NB4 (cell line): ENCODE data around the gene CENPI.

ENCODE experiments used
- MYC ChIP-seq: IDR thresholded peaks from 2 replicates; pipeline ENCODE4 v1.6.1; 2011; ENCODE audit warnings: low read depth, low read length
- POLR2A ChIP-seq: IDR thresholded peaks from 2 replicates; pipeline ENCODE4 v1.6.1; 2011; ENCODE audit warnings: mild to moderate bottlenecking; ENCODE audit not compliant: insufficient read length; ENCODE audit errors: extremely low read depth
- TF ChIP-seq, protein P1 (sequence below): IDR thresholded peaks from one replicate; pipeline ENCODE4 v1.5.1; 2012; ENCODE audit warnings: low read depth, low read length

DNA sequence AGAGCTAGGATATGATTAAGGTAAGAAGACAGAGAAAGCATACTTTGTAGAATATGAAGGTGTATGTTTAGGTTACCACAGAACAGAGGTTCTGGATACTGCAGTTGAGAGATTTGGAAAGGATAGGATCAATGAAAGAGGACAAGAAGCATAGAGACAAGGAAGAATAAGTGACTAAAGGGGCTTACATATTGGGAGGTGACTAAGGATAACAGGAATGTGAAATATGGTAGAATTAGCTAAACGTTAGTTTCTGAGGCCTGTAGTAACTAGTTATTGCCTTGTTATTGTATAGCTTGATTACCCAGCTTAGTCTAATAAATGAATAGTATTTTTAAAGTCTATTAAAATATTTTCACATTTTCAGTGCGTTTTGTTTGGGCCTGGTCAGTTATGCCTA lies 38.2 kb downstream of the CENPI start:
- TF ChIP-seq, protein P1, sequence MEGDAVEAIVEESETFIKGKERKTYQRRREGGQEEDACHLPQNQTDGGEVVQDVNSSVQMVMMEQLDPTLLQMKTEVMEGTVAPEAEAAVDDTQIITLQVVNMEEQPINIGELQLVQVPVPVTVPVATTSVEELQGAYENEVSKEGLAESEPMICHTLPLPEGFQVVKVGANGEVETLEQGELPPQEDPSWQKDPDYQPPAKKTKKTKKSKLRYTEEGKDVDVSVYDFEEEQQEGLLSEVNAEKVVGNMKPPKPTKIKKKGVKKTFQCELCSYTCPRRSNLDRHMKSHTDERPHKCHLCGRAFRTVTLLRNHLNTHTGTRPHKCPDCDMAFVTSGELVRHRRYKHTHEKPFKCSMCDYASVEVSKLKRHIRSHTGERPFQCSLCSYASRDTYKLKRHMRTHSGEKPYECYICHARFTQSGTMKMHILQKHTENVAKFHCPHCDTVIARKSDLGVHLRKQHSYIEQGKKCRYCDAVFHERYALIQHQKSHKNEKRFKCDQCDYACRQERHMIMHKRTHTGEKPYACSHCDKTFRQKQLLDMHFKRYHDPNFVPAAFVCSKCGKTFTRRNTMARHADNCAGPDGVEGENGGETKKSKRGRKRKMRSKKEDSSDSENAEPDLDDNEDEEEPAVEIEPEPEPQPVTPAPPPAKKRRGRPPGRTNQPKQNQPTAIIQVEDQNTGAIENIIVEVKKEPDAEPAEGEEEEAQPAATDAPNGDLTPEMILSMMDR, result no peak
- TF ChIP-seq POLR2A (no peak), MYC (no peak)
